Right lobe of liver (tissue), 4 donors: Measurements from ENCODE around the gene NAGPA.
"Not testable (repeated sequence)": the region's sequence is repeated elsewhere in the genome, so short reads cannot be mapped to it uniquely, and the experiment has no call there.

Experiments
- CTCF ChIP-seq, 4 donors: fragments of 200-600 bp in 3 of 4; fragments of 450-650 bp in 1 of 4; IDR thresholded peaks; one replicate each; pipeline versions ENCODE4 v1.5.1 to v1.8.0; 2016 to 2022; ENCODE audit warnings: antibody characterized with exemption in 4 of 4, mild to moderate bottlenecking in 2 of 4
- POLR2A ChIP-seq: fragments of 450-650 bp; IDR thresholded peaks from one replicate; pipeline ENCODE4 v1.6.1; 2017; ENCODE audit warnings: antibody characterized with exemption, mild to moderate bottlenecking
- donor health status: DM: no; HTN: no; CAD: no.
- donor health status: DM: no; HTN: no; CAD: no.
- donor health status: DM: no; HTN: yes; CAD: no.

GRCh38 chr16:5080996-5081395 is 47.3 kb upstream of the NAGPA start:
- not testable (repeated sequence) for TF ChIP-seq CTCF (IDR thresholded peaks at IDR 0.05); POLR2A
